MM.1S (cell line): ENCODE results near the gene ABCC11.

Experiments used
- DNase-seq: peaks from one replicate; pipeline ENCODE4 v3.0.0-alpha.2; 2015
- H2AFZ ChIP-seq: fragments of 300-600 bp; sonication (generic); 2 replicates; pipeline ENCODE4 v1.6.0; 2016; ENCODE audit warnings: antibody characterized with exemption, low read length
- H3F3A ChIP-seq: fragments of 300-600 bp; sonication (generic); 2 replicates; pipeline ENCODE4 v1.6.1; 2016; ENCODE audit warnings: mild to moderate bottlenecking, antibody characterized with exemption, low read length, moderate library complexity, mixed read lengths; ENCODE audit not compliant: insufficient read depth
- H3K27ac ChIP-seq: fragments of 300-600 bp; sonication (generic); 2 replicates; pipeline ENCODE4 v1.5.1; 2016; ENCODE audit warnings: mild to moderate bottlenecking, low read length
- H3K27me3 ChIP-seq: fragments of 300-600 bp; sonication (generic); replicated peaks from 2 replicates; pipeline ENCODE4 v1.6.0; 2016; ENCODE audit warnings: low read length; ENCODE audit not compliant: insufficient read depth
- H3K36me3 ChIP-seq: fragments of 300-600 bp; sonication (generic); replicated peaks from 2 replicates; pipeline ENCODE4 v1.6.1; 2016; ENCODE audit warnings: mild to moderate bottlenecking, low read length, mixed read lengths; ENCODE audit not compliant: insufficient read depth
- H3K4me1 ChIP-seq: fragments of 300-600 bp; sonication (generic); 2 replicates; pipeline ENCODE4 v1.6.1; 2016; ENCODE audit warnings: low read length, mixed read lengths
- H3K4me2 ChIP-seq: fragments of 300-600 bp; sonication (generic); 2 replicates; pipeline ENCODE4 v1.6.0; 2016; ENCODE audit warnings: low read depth, low read length
- H3K4me3 ChIP-seq: fragments of 300-600 bp; sonication (generic); 2 replicates; pipeline ENCODE4 v1.5.1; 2016; ENCODE audit warnings: low read length, mixed read lengths
- H3K79me2 ChIP-seq: fragments of 300-600 bp; sonication (generic); 2 replicates; pipeline ENCODE4 v1.6.1; 2016; ENCODE audit warnings: mixed run types, low read length, mixed read lengths
- H3K9ac ChIP-seq: fragments of 300-600 bp; sonication (generic); 2 replicates; pipeline ENCODE4 v1.6.1; 2016; ENCODE audit warnings: low read length, mixed read lengths
- H3K9me2 ChIP-seq: fragments of 300-600 bp; sonication (generic); replicated peaks from 2 replicates; pipeline ENCODE4 v1.6.1; 2016; ENCODE audit warnings: mild to moderate bottlenecking, low read length, mixed read lengths; ENCODE audit not compliant: insufficient read depth
- H3K9me3 ChIP-seq: fragments of 300-600 bp; sonication (generic); replicated peaks from 2 replicates; pipeline ENCODE4 v1.6.1; 2016; ENCODE audit warnings: mild to moderate bottlenecking, low read length, mixed read lengths; ENCODE audit not compliant: insufficient read depth
- H4K20me1 ChIP-seq: fragments of 300-600 bp; sonication (generic); 2 replicates; pipeline ENCODE4 v1.6.1; 2016; ENCODE audit warnings: mild to moderate bottlenecking, low read length, moderate library complexity, mixed read lengths; ENCODE audit not compliant: insufficient read depth
- CTCF ChIP-seq: fragments of 300-600 bp; sonication (generic); IDR thresholded peaks from 2 replicates; pipeline ENCODE4 v1.5.1; 2016; ENCODE audit warnings: antibody characterized with exemption, low read length, mixed read lengths
- EZH2 ChIP-seq: fragments of 300-600 bp; sonication (generic); optimal IDR thresholded peaks from 2 replicates; pipeline ENCODE3; 2017; ENCODE audit warnings: low read depth, mild to moderate bottlenecking, antibody characterized with exemption, low read length, mixed read lengths
- EZH2phosphoT487 ChIP-seq: fragments of 300-600 bp; sonication (generic); IDR thresholded peaks from 2 replicates; pipeline ENCODE4 v1.6.1; 2018; ENCODE audit warnings: antibody characterized with exemption, low read length

The ABCC11 gene

DNA sequence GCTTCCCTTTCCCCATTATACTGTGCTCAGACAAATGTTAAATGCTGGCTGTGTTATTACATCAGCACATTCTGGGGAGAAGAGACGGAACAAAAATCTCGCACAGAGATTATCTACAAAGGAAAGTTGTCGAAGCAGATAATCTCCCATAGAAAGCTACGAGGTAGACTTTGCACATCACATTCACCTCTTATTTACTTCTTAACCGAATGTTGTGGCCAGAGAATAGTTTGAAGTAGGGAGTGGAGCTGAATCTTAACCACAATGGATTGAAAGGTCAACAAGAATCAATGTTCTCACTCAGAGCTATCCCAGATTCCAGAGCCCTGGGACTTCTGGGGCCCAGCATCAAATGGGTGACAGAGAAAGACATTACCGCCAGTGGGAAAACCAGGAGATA lies 31.6 kb downstream of the ABCC11 start:
- no peaks in the 10 kb centered on the region for H3K4me1 ChIP-seq
- H3K4me2 ChIP-seq, result no peak overlapping the region
- H3K27ac ChIP-seq, result no peak overlapping the region
- no peaks in the 10 kb centered on the region for H3K27me3 ChIP-seq
- no peaks in the 10 kb centered on the region for H3F3A ChIP-seq
- no peak for DNase-seq
- no peak overlapping the region for H2AFZ ChIP-seq
- H4K20me1 ChIP-seq, result no peaks in the 10 kb centered on the region
- no peak overlapping the region for H3K9ac ChIP-seq
- H3K9me2 ChIP-seq, result no peaks in the 10 kb centered on the region
- H3K9me3 ChIP-seq, result no peaks in the 10 kb centered on the region
- no peak for TF ChIP-seq EZH2phosphoT487
- TF ChIP-seq CTCF, result no peak
- H3K4me3 ChIP-seq, result no peak overlapping the region
- no peaks in the 10 kb centered on the region for H3K79me2 ChIP-seq
- H3K36me3 ChIP-seq, result no peaks in the 10 kb centered on the region

- no peaks in the 10 kb centered on the region for H3K9me2 ChIP-seq
- no peaks in the 10 kb centered on the region for H3K4me1 ChIP-seq
- no peak overlapping the region for H3K27ac ChIP-seq
- no peaks in the 10 kb centered on the region for H4K20me1 ChIP-seq
- H3K36me3 ChIP-seq, result no peaks in the 10 kb centered on the region
- DNase-seq, result no peak
- no peaks in the 10 kb centered on the region for H3K27me3 ChIP-seq
- no peaks in the 10 kb centered on the region for H3K79me2 ChIP-seq
- TF ChIP-seq EZH2 (no peak), CTCF (no peak), EZH2phosphoT487 (no peak)
- no peak overlapping the region for H3K4me2 ChIP-seq
- H3F3A ChIP-seq, result no peaks in the 10 kb centered on the region
- H3K4me3 ChIP-seq, result no peak overlapping the region
- no peaks in the 10 kb centered on the region for H3K9me3 ChIP-seq
- no peak overlapping the region for H2AFZ ChIP-seq
- no peak overlapping the region for H3K9ac ChIP-seq
Observed at GRCh38 chr16:48212033-48212432, 35.3 kb downstream of the ABCC11 start.

GRCh38 chr16:48210747-48211146 lies 36.6 kb downstream of the ABCC11 start:
- Histone ChIP-seq H3K27ac (no peak overlapping the region), H3K4me3 (no peak overlapping the region), H3F3A (no peaks in the 10 kb centered on the region), H3K9me2 (no peaks in the 10 kb centered on the region), H3K9me3 (no peaks in the 10 kb centered on the region), H3K4me2 (no peak overlapping the region), H3K36me3 (no peaks in the 10 kb centered on the region), H3K9ac (no peak overlapping the region), H3K4me1 (no peaks in the 10 kb centered on the region), H3K27me3 (no peaks in the 10 kb centered on the region), H3K79me2 (no peaks in the 10 kb centered on the region), H4K20me1 (no peaks in the 10 kb centered on the region), H2AFZ (no peak overlapping the region)
- TF ChIP-seq CTCF (no peak), EZH2phosphoT487 (no peak), EZH2 (no peak)
- no peak for DNase-seq
